ENCODE measurements around the gene CDKN2B-AS1. TPM values are rescaled to one million over a fixed set of nuclear protein-coding genes. Genes with fewer than 3 reads are reported as not detected.

CDKN2B-AS1 gene
- total and polyA plus RNA-seq, 5 donors from 2014 or later, result 0.36 to 1.1 (median 0.99) TPM; not detected in 2

DNA sequence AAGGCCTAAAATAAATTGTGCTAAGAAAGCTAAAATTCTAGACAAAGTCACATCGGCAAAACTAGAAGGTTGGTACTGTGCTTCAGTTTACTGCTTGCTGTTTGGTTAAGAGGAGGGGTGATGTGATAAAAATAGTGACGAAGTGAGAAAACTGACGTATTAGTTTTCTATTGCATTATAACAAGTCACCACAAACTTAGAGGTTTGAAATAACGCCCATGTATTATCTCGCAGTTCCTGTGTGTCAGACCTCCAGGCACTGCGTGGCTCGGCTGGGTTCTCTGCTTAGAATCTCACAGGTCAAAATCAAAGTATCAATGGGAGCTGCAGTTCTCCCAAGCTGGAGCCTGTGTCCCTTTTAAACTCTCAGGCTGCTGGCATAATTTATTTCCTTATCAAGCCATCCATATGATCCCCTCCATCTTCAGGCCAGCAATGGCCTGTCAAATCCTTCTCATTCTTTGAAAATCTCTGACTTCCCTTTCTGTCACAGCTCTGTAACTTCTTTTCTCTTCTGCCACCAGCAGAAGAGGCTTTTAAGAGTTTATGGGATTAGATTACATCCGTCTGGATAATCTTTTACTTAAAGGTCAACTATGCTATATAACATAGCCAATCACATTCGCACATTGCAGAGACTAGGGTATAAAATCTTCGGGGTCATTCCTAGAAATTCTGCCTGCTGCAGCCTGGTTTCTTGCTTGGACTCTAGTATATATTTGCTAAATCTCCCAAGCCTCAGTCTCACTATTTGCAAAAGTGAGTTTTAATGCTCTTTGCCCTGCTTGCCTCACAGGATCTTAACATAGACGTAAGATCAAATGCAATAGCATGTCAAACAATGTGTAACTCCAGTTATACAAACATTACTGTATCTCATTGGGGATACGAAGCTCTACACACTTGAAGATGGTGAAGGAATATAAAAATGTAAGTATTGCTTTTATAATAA, 118.6 kb downstream of the CDKN2B-AS1 start:
- Histone ChIP-seq H3K27ac (ENCODE audit: insufficient read depth, low read length, poor library complexity, severe bottlenecking) (no peak overlapping the region), H3K27me3 (ENCODE audit: control insufficient read depth, insufficient read depth, low read length) (peaks cover 8% of the 10 kb centered on the region), H3K36me3 (ENCODE audit: control insufficient read depth, insufficient read depth, low read length) (no peaks in the 10 kb centered on the region), H3K9me3 (ENCODE audit: control insufficient read depth in 2 of 2, low read length in 2 of 2) (no peaks in the 10 kb centered on the region), H3K4me1 (ENCODE audit: control insufficient read depth, insufficient read depth, low read length, poor library complexity, severe bottlenecking) (no peaks in the 10 kb centered on the region), H3K4me3 (ENCODE audit: low read depth, low read length) (no peak overlapping the region)
- no peaks in the 10 kb centered on the region for H3K36me3 Mint-ChIP-seq
- H3K9me3 Mint-ChIP-seq, result no peaks in the 10 kb centered on the region
- peaks cover 24% of the 10 kb centered on the region for H3K27me3 Mint-ChIP-seq
- DNase-seq (no peak), ATAC-seq (ENCODE audit: low read depth in 2 of 2) (no peak)
- peaks cover 0 to 3% (median 2%) of the 10 kb centered on the region in 4 donors for H3K4me1 Mint-ChIP-seq
- H3K4me3 Mint-ChIP-seq, result no peak overlapping the region
- no peak overlapping the region for H3K27ac Mint-ChIP-seq

DNA sequence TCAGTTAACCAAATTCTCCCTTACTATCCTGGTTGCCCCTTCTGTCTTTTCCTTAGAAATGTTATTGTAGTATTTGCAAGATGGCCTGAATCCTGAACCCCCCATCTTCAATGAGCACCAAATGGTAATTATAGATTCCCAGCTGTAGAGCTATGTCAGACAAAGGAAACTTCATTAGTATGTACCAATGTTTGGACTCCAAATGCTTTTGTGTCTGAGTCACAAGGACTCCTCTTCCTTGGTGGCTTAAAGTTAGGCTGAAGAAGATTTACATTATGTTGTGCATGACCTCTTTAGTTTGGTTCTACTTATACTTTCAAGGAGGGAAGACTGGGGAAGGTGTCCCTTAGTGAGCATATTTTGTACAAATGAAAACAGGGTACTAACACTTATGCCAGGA, 120.4 kb downstream of the CDKN2B-AS1 start:
- H3K4me3 Mint-ChIP-seq, result no peak overlapping the region
- no peaks in the 10 kb centered on the region for H3K36me3 Mint-ChIP-seq
- no peak for ATAC-seq (ENCODE audit: low read depth in 2 of 2)
- Histone ChIP-seq H3K9me3 (ENCODE audit: control insufficient read depth in 2 of 2, low read length in 2 of 2) (no peaks in the 10 kb centered on the region), H3K27me3 (ENCODE audit: control insufficient read depth, insufficient read depth, low read length) (peaks cover 8% of the 10 kb centered on the region), H3K36me3 (ENCODE audit: control insufficient read depth, insufficient read depth, low read length) (no peaks in the 10 kb centered on the region), H3K27ac (ENCODE audit: insufficient read depth, low read length, poor library complexity, severe bottlenecking) (no peak overlapping the region), H3K4me3 (ENCODE audit: low read depth, low read length) (no peak overlapping the region), H3K4me1 (ENCODE audit: control insufficient read depth, insufficient read depth, low read length, poor library complexity, severe bottlenecking) (no peaks in the 10 kb centered on the region)
- H3K27me3 Mint-ChIP-seq, result peaks cover 24% of the 10 kb centered on the region
- H3K4me1 Mint-ChIP-seq, result peaks cover 0 to 12% (median 3%) of the 10 kb centered on the region in 4 donors
- no peaks in the 10 kb centered on the region for H3K9me3 Mint-ChIP-seq
- no peak for DNase-seq
- H3K27ac Mint-ChIP-seq, result no peak overlapping the region

GRCh38 chr9:22116758-22117157, 122.2 kb downstream of the CDKN2B-AS1 start:
- Mint-ChIP-seq H3K9me3 (no peaks in the 10 kb centered on the region), H3K36me3 (no peaks in the 10 kb centered on the region)
- ATAC-seq (ENCODE audit: low read depth in 2 of 2), result no peak

DNA sequence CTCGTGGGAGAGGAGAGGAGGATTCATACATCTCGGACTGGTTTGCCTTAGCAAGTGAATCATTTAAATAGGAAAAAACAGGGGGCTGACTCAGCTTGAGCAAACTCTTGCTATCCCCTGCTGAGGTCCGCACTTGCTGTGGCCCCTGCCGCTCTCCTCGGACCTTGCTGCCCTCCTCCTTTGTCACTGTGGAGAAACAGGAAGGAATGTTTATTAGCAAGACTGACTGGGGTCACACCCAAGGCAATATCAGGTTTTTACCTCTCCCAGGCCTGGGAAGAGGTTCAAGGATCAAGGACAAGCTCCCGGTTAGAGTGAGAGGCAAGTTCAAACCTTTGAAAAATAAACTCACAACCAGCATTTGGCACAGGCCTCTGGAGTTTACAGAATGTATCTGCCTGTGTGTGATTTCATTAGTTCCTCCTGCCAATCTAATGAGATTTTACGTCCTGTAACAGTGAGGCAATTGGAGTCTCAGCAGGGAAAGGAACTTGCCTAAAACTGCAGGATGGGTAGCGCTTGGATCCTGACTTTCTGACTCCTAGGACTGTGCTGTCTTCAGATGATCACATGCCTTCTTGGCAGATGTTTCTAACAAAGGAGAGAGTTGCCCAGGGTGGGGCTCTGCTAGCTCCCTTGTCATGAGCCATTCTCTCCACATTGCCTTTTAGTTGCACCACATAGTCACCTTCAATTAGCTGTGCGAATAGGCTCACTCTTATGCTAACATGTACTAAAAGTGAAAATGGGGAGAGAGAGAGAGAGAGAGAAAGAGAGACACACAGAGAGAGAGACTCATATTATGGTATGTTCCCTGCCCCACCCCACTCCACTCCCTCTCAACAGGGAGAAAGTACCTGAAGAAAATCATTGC, 123.2 kb downstream of the CDKN2B-AS1 start:
- peaks cover 0 to 12% (median 3%) of the 10 kb centered on the region in 4 donors for H3K4me1 Mint-ChIP-seq
- H3K4me3 ChIP-seq (ENCODE audit: low read depth, low read length), result no peak overlapping the region
- H3K4me1 ChIP-seq (ENCODE audit: control insufficient read depth, insufficient read depth, low read length, poor library complexity, severe bottlenecking), result no peaks in the 10 kb centered on the region
- H3K9me3 Mint-ChIP-seq, result no peaks in the 10 kb centered on the region
- DNase-seq (peak in 1 of 3 donors; percentile 51), ATAC-seq (ENCODE audit: low read depth in 2 of 2) (peak in 1 of 2 donors; percentile 28)
- H3K27ac ChIP-seq (ENCODE audit: insufficient read depth, low read length, poor library complexity, severe bottlenecking), result no peak overlapping the region
- peaks cover 19% of the 10 kb centered on the region for H3K27me3 Mint-ChIP-seq
- no peaks in the 10 kb centered on the region for H3K36me3 Mint-ChIP-seq
- H3K36me3 ChIP-seq (ENCODE audit: control insufficient read depth, insufficient read depth, low read length), result no peaks in the 10 kb centered on the region
- no peak overlapping the region for H3K4me3 Mint-ChIP-seq
- H3K27ac Mint-ChIP-seq, result no peak overlapping the region
- no peaks in the 10 kb centered on the region for H3K9me3 ChIP-seq (ENCODE audit: control insufficient read depth in 2 of 2, low read length in 2 of 2)
- peaks cover 5% of the 10 kb centered on the region for H3K27me3 ChIP-seq (ENCODE audit: control insufficient read depth, insufficient read depth, low read length)

More at GRCh38 chr9:22116758-22117157, 122.2 kb downstream of the CDKN2B-AS1 start:
- Histone ChIP-seq H3K27me3 (ENCODE audit: control insufficient read depth, insufficient read depth, low read length) (peaks cover 5% of the 10 kb centered on the region), H3K4me3 (ENCODE audit: low read depth, low read length) (no peak overlapping the region), H3K36me3 (ENCODE audit: control insufficient read depth, insufficient read depth, low read length) (no peaks in the 10 kb centered on the region), H3K9me3 (ENCODE audit: control insufficient read depth in 2 of 2, low read length in 2 of 2) (no peaks in the 10 kb centered on the region), H3K4me1 (ENCODE audit: control insufficient read depth, insufficient read depth, low read length, poor library complexity, severe bottlenecking) (no peaks in the 10 kb centered on the region), H3K27ac (ENCODE audit: insufficient read depth, low read length, poor library complexity, severe bottlenecking) (no peak overlapping the region)
- no peak overlapping the region for H3K27ac Mint-ChIP-seq
- H3K4me3 Mint-ChIP-seq, result no peak overlapping the region
- DNase-seq, result no peak
- H3K4me1 Mint-ChIP-seq, result peaks cover 0 to 12% (median 3%) of the 10 kb centered on the region in 4 donors
- H3K27me3 Mint-ChIP-seq, result peaks cover 19% of the 10 kb centered on the region

DNA sequence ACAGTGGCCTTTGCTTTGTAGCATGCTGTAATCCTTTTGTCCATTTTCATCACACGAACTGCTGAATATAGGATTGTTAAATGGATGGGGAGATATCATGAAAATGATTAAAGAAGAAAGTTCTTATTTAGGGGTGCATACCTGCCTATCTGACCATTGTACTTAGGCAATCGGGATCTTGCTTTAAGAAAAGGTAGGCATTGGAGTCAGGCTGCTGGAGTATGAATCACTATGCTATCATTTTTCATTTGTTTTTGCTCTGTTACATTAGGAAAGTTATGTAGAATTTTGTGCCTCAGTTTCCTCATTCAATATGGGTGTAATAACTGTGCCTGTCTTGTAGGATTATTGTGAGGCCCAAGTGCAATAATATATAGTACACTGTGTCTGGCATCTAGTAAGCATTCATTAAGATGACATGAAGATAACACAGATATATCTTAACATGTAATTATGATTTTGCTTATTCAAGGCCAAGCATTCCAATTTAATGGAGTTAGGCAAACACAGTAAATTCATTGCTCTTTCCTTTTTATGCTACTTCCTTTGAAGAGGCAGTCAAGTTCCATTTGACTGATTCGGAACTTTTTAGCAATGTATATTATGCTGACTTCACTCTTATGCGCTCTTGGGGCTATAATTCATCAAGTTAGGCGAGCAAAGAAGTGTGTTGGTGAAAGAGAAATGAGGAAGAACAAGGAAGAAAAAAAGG, 124.4 kb downstream of the CDKN2B-AS1 start:
- Mint-ChIP-seq H3K27ac (peak overlapping the region in 1 of 3 donors; percentile 26), H3K27me3 (peaks cover 12% of the 10 kb centered on the region), H3K9me3 (no peaks in the 10 kb centered on the region), H3K4me1 (peaks cover 0 to 12% (median 3%) of the 10 kb centered on the region in 4 donors), H3K36me3 (no peaks in the 10 kb centered on the region), H3K4me3 (no peak overlapping the region)
- Histone ChIP-seq H3K9me3 (ENCODE audit: control insufficient read depth in 2 of 2, low read length in 2 of 2) (no peaks in the 10 kb centered on the region), H3K27ac (ENCODE audit: insufficient read depth, low read length, poor library complexity, severe bottlenecking) (no peak overlapping the region), H3K36me3 (ENCODE audit: control insufficient read depth, insufficient read depth, low read length) (no peaks in the 10 kb centered on the region), H3K27me3 (ENCODE audit: control insufficient read depth, insufficient read depth, low read length) (peaks cover 4% of the 10 kb centered on the region), H3K4me1 (ENCODE audit: control insufficient read depth, insufficient read depth, low read length, poor library complexity, severe bottlenecking) (no peaks in the 10 kb centered on the region), H3K4me3 (ENCODE audit: low read depth, low read length) (no peak overlapping the region)
- no peak for DNase-seq
- no peak for ATAC-seq (ENCODE audit: low read depth in 2 of 2)

DNA sequence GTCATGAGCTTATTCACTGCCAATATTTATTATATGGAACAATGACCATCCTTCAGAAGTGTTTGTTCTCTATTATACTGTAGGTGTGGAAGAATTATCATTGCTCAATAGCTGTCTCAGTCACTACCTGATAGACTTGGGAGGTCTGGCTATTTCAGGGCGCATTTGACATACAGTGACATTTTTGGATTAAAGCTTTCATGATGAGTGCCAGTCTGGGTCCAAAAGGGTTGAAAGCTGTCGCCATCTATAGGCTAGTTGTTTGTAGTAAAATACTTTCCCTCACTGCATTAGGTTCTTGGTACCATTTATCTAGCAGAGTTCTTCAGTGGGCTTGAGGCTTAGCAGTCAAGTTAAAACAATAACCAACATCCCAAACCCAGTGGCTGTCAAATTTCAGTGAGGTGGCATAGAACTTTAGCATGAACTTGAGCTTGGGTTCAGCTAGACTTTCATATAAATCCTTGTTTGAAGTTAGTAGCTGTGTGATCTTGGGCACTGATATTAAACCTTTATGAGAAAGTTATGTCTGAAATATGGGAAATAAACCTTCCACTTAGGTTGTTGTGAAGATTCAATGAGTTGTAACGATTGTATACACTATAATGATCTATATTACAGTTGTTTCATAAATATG, 125.0 kb downstream of the CDKN2B-AS1 start:
- Histone ChIP-seq H3K36me3 (ENCODE audit: control insufficient read depth, insufficient read depth, low read length) (no peaks in the 10 kb centered on the region), H3K27me3 (ENCODE audit: control insufficient read depth, insufficient read depth, low read length) (peaks cover 2% of the 10 kb centered on the region), H3K9me3 (ENCODE audit: control insufficient read depth in 2 of 2, low read length in 2 of 2) (no peaks in the 10 kb centered on the region), H3K4me3 (ENCODE audit: low read depth, low read length) (no peak overlapping the region), H3K4me1 (ENCODE audit: control insufficient read depth, insufficient read depth, low read length, poor library complexity, severe bottlenecking) (no peaks in the 10 kb centered on the region), H3K27ac (ENCODE audit: insufficient read depth, low read length, poor library complexity, severe bottlenecking) (no peak overlapping the region)
- no peaks in the 10 kb centered on the region for H3K36me3 Mint-ChIP-seq
- DNase-seq, result peak in 2 of 3 donors; percentile 25 to 87
- H3K27me3 Mint-ChIP-seq, result peaks cover 9% of the 10 kb centered on the region
- peaks cover 0 to 12% (median 3%) of the 10 kb centered on the region in 4 donors for H3K4me1 Mint-ChIP-seq
- ATAC-seq (ENCODE audit: low read depth in 2 of 2), result peak; percentile 73 to 79
- H3K27ac Mint-ChIP-seq, result no peak overlapping the region
- no peak overlapping the region for H3K4me3 Mint-ChIP-seq
- H3K9me3 Mint-ChIP-seq, result no peaks in the 10 kb centered on the region

DNA sequence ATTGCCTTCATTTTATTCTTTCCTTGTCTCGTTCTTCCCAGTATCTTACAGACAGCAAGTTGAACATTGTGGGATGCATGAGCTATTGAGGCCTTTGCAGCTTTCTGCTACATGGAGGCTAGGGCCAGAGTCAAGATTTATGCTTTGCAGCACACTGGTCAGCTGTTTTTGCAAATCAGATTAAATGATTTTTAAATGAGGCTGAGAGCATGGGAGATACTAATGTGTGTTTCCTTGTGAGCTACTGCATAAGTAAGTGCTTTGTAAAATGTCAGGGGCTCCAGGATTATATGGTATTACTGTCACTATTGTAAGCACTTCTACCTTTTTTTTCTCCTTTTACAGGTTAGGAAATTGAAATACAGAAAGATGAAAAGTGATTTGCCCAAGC, 125.6 kb downstream of the CDKN2B-AS1 start:
- Histone ChIP-seq H3K27ac (ENCODE audit: insufficient read depth, low read length, poor library complexity, severe bottlenecking) (no peak overlapping the region), H3K36me3 (ENCODE audit: control insufficient read depth, insufficient read depth, low read length) (no peaks in the 10 kb centered on the region), H3K4me3 (ENCODE audit: low read depth, low read length) (no peak overlapping the region), H3K4me1 (ENCODE audit: control insufficient read depth, insufficient read depth, low read length, poor library complexity, severe bottlenecking) (no peaks in the 10 kb centered on the region), H3K27me3 (ENCODE audit: control insufficient read depth, insufficient read depth, low read length) (peaks cover 2% of the 10 kb centered on the region), H3K9me3 (ENCODE audit: control insufficient read depth in 2 of 2, low read length in 2 of 2) (no peaks in the 10 kb centered on the region)
- no peak overlapping the region for H3K27ac Mint-ChIP-seq
- no peaks in the 10 kb centered on the region for H3K9me3 Mint-ChIP-seq
- H3K4me1 Mint-ChIP-seq, result peaks cover 0 to 12% (median 3%) of the 10 kb centered on the region in 4 donors
- DNase-seq (no peak), ATAC-seq (ENCODE audit: low read depth in 2 of 2) (no peak)
- peaks cover 9% of the 10 kb centered on the region for H3K27me3 Mint-ChIP-seq
- no peaks in the 10 kb centered on the region for H3K36me3 Mint-ChIP-seq
- H3K4me3 Mint-ChIP-seq, result no peak overlapping the region
